GM12891 (cell line): Measurements from ENCODE around the gene ATL3. TPM values are rescaled to one million over a fixed set of nuclear protein-coding genes. Genes with fewer than 3 reads are reported as not detected.
A peak's percentile ranks its signal among the peaks of the same experiment; 100 is the strongest.

ENCODE experiments used
- DNase-seq: peaks from one replicate; pipeline ENCODE4 v3.0.0; 2011; ENCODE audit warnings: low spot score; ENCODE audit not compliant: insufficient read length
- FAIRE-seq: peaks from 2 replicates; lab custom pipeline; 2011; peaks lifted over from hg19 to GRCh38; lab: Jason Lieb, UNC
- PAX5 ChIP-seq: IDR thresholded peaks from 2 replicates; pipeline ENCODE4 v1.6.1; 2011; ENCODE audit warnings: low read length, moderate library complexity, mild to moderate bottlenecking; ENCODE audit not compliant: insufficient read depth, severe bottlenecking
- POLR2A ChIP-seq: IDR thresholded peaks from 2 replicates; pipeline ENCODE4 v1.6.1; 2011; ENCODE audit warnings: low read depth, low read length, control low read depth
- POLR2AphosphoS5 ChIP-seq: IDR thresholded peaks from 2 replicates; pipeline ENCODE4 v1.6.1; 2011; ENCODE audit warnings: low read depth, low read length, control low read depth
- POU2F2 ChIP-seq: IDR thresholded peaks from 2 replicates; pipeline ENCODE4 v1.6.1; 2011; ENCODE audit warnings: low read depth, mild to moderate bottlenecking, control low read depth, low read length, moderate library complexity
- SPI1 ChIP-seq: IDR thresholded peaks from 2 replicates; pipeline ENCODE4 v1.6.1; 2011; ENCODE audit warnings: low read depth, low read length, control low read depth
- TAF1 ChIP-seq: IDR thresholded peaks from 2 replicates; pipeline ENCODE4 v1.6.1; 2011; ENCODE audit warnings: low read depth, low read length, control low read depth
- polyA plus RNA-seq: library from polyadenylated mRNA; unstranded; fragments of >200 nt; gene quantifications from one replicate; pipeline ENCODE4 v1.2.1, GENCODE V29; 2012; ENCODE audit warnings: low read depth, missing spikeins, inconsistent platforms; ENCODE audit not compliant: missing spikeins

ATL3 gene, protein sequence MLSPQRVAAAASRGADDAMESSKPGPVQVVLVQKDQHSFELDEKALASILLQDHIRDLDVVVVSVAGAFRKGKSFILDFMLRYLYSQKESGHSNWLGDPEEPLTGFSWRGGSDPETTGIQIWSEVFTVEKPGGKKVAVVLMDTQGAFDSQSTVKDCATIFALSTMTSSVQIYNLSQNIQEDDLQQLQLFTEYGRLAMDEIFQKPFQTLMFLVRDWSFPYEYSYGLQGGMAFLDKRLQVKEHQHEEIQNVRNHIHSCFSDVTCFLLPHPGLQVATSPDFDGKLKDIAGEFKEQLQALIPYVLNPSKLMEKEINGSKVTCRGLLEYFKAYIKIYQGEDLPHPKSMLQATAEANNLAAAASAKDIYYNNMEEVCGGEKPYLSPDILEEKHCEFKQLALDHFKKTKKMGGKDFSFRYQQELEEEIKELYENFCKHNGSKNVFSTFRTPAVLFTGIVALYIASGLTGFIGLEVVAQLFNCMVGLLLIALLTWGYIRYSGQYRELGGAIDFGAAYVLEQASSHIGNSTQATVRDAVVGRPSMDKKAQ
- polyA plus RNA-seq: 8.0 TPM

- FAIRE-seq: peak; percentile 90
- DNase-seq: peak; percentile 95
- TF ChIP-seq TAF1 (no peak), POLR2AphosphoS5 (0 out of 2 replicates have a peak, but pooled peaks have one; percentile 21)
These were observed at the start of gene ATL3 for GRCh38 chr11:63671322-63672155. Gene ATL3 (minus strand): TSS chr11:63671376. CDS start chr11:63671335, 41 bp downstream.

- TF ChIP-seq SPI1 (no peak), POLR2A (no peak), TAF1 (no peak), PAX5 (no peak), POU2F2 (no peak), POLR2AphosphoS5 (no peak)
- FAIRE-seq: no peak
- DNase-seq: no peak
These were observed 49.4 kb upstream of the ATL3 start for GRCh38 chr11:63720611-63721010.

DNA sequence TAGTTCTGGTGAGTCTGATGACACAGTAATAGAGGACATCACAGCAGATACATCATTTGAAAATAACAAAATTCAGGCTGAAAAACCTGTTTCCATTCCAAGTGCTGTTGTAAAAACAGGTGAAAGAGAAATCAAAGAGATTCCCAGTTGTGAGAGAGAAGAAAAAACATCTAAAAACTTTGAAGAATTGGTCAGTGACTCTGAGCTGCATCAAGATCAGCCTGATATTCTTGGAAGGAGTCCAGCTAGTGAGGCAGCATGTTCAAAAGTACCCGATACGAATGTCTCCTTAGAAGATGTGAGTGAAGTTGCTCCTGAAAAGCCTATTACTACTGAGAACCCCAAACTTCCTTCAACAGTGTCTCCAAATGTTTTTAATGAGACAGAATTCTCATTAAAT lies 48.8 kb upstream of the ATL3 start:
- TF ChIP-seq PAX5: no peak
- TF ChIP-seq POLR2A: no peak
- no peak for TF ChIP-seq POLR2AphosphoS5
- TF ChIP-seq TAF1: no peak
- TF ChIP-seq POU2F2: no peak
- TF ChIP-seq SPI1: no peak
- DNase-seq (no peak), FAIRE-seq (no peak)

DNA sequence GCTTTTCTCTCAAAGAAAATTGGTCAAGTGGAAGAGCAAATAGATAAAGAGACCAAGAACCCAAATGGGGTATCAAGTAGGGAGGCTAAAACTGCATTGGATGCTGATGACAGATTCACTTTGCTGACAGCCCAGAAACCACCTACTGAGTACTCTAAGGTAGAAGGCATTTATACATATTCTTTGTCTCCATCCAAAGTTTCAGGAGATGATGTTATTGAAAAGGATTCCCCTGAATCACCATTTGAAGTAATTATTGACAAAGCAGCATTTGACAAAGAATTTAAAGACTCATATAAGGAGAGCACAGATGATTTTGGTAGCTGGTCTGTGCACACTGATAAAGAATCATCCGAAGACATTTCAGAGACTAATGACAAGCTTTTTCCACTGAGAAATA lies 47.8 kb upstream of the ATL3 start:
- TF ChIP-seq POLR2A (no peak), SPI1 (no peak), POU2F2 (no peak), PAX5 (no peak), TAF1 (no peak), POLR2AphosphoS5 (no peak)
- no peak for FAIRE-seq

GRCh38 chr11:63716046-63716445 lies 44.9 kb upstream of the ATL3 start:
- TF ChIP-seq POLR2AphosphoS5 (no peak), POLR2A (no peak), SPI1 (no peak), POU2F2 (no peak), PAX5 (no peak), TAF1 (no peak)
- FAIRE-seq: no peak
- no peak for DNase-seq

More for the DNA sequence above, 47.8 kb upstream of the ATL3 start:
- DNase-seq: no peak

DNA sequence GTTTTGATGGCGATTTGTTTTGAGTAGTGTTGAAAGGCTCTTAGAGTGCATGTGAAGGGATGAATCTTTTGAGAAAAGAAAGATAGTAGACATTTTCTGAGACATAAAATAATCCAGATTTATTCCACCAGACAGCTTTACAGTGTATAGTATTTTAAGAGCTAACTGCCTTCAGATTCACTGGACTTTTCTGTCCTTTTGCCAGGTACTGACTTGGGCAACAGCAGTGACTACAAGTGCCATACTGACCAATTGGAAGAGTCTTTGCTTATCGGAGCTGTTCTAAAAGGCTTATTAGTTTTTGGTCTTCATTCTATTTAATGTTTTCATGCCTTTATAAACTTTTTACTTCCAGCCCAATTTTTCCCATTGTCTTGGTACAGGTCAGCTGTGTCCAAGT lies 42.6 kb upstream of the ATL3 start:
- TF ChIP-seq PAX5 (no peak), POLR2A (no peak), POLR2AphosphoS5 (no peak), TAF1 (no peak), POU2F2 (no peak), SPI1 (no peak)
- no peak for DNase-seq
- no peak for FAIRE-seq

GRCh38 chr11:63711838-63712237 lies 40.7 kb upstream of the ATL3 start:
- no peak for DNase-seq
- TF ChIP-seq POU2F2 (no peak), POLR2AphosphoS5 (no peak), SPI1 (no peak), POLR2A (no peak), TAF1 (no peak), PAX5 (no peak)
- no peak for FAIRE-seq

- no peak for TF ChIP-seq SPI1
- TF ChIP-seq POLR2AphosphoS5: no peak
- FAIRE-seq (no peak), DNase-seq (no peak)
These were observed 39.5 kb upstream of the ATL3 start for GRCh38 chr11:63710476-63711217.

DNA sequence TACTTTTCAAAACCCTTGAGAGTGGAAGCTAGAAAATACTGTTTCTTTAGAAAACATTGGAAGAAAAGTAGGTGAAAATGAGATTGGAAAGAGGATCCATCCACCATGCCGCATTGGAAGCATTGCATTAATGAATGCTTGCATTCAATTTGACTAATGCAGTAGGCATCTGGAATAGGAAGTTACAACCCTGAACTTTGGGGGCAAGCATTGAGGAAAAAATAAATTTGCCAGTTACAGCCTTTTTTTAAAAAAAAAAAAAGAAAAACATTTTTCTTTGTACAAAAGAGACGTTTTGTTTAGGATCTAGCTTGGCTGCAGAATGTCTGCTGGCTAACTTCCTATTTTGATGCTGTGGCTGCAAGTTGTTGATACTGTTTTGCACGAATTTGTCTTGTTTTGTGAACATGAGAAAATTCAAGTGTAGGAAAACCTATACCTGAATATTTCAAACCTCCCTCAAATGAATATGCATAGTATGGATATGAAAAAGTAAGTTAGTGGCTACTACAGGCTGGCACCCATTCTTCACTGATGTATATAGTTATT lies 38.2 kb upstream of the ATL3 start:
- no peak for DNase-seq
- FAIRE-seq: no peak
- TF ChIP-seq SPI1: no peak
- no peak for TF ChIP-seq POLR2A
- TF ChIP-seq PAX5: no peak
- no peak for TF ChIP-seq POLR2AphosphoS5
- no peak for TF ChIP-seq TAF1
- TF ChIP-seq POU2F2: no peak
